DND-41 (cell line): ENCODE measurements around the gene GGCT.

ENCODE experiments used
- ATAC-seq: fragments of 200-7000 bp; cut with Tn5 transposase; 3 replicates; pipeline ENCODE4 v1.9.1; 2021; ENCODE audit warnings: low read depth; ENCODE audit not compliant: insufficient read depth
- DNase-seq: peaks from one replicate; pipeline ENCODE4 v3.0.0-alpha.2; 2020
- H2AFZ ChIP-seq: 2 replicates; pipeline ENCODE4 v1.6.0; 2012; ENCODE audit warnings: low read depth, low read length
- H3K27ac ChIP-seq: 2 replicates; pipeline ENCODE4 v1.5.1; 2012; ENCODE audit warnings: low read length, inconsistent platforms
- H3K27me3 ChIP-seq: fragments of 200-600 bp; sonication (generic); 2 replicates; pipeline ENCODE4 v1.6.0; 2012; ENCODE audit warnings: low read length, mild to moderate bottlenecking, inconsistent platforms; ENCODE audit not compliant: insufficient read depth, poor library complexity
- H3K36me3 ChIP-seq: 2 replicates; pipeline ENCODE4 v1.5.1; 2012; ENCODE audit warnings: low read length, inconsistent platforms; ENCODE audit not compliant: insufficient read depth
- H3K4me1 ChIP-seq: 2 replicates; pipeline ENCODE4 v1.5.1; 2012; ENCODE audit warnings: mild to moderate bottlenecking, low read length; ENCODE audit not compliant: insufficient read depth
- H3K4me2 ChIP-seq: 2 replicates; pipeline ENCODE4 v1.6.0; 2012; ENCODE audit warnings: mild to moderate bottlenecking, moderate library complexity, low read length, inconsistent platforms; ENCODE audit not compliant: insufficient read depth
- H3K4me3 ChIP-seq, 2 experiments: fragments of 200-600 bp in 1 of 2; shearing (Covaris generic) in 1 of 2; 2 replicates each; pipeline ENCODE4 v1.5.1; 2012 to 2016; ENCODE audit warnings: inconsistent platforms in 2 of 2, low read length in 2 of 2, mild to moderate bottlenecking in 2 of 2, low read depth in 1 of 2, moderate library complexity in 1 of 2
- H3K79me2 ChIP-seq: 2 replicates; pipeline ENCODE4 v1.6.0; 2012; ENCODE audit warnings: low read length, inconsistent platforms; ENCODE audit not compliant: insufficient read depth
- H3K9ac ChIP-seq: 2 replicates; pipeline ENCODE4 v1.6.0; 2012; ENCODE audit warnings: low read depth, mild to moderate bottlenecking, inconsistent platforms, low read length, moderate library complexity
- H3K9me3 ChIP-seq: 2 replicates; pipeline ENCODE4 v1.5.1; 2012; ENCODE audit warnings: low read length, moderate library complexity, mild to moderate bottlenecking, inconsistent platforms; ENCODE audit not compliant: insufficient read depth, severe bottlenecking
- H4K20me1 ChIP-seq: 2 replicates; pipeline ENCODE4 v1.6.0; 2012; ENCODE audit warnings: low read length; ENCODE audit not compliant: insufficient read depth
- CTCF ChIP-seq: IDR thresholded peaks from 2 replicates; pipeline ENCODE4 v1.5.1; 2012; ENCODE audit warnings: borderline replicate concordance, low read length, moderate library complexity, mild to moderate bottlenecking; ENCODE audit not compliant: poor library complexity, severe bottlenecking; ENCODE audit errors: extremely low read depth
- EZH2 ChIP-seq: IDR thresholded peaks from 3 replicates; pipeline ENCODE4 v1.6.1; 2012; ENCODE audit warnings: borderline replicate concordance, low read depth, mild to moderate bottlenecking, moderate library complexity, low read length, inconsistent platforms; ENCODE audit not compliant: severe bottlenecking

The GGCT gene

GRCh38 chr7:30451539-30452279, 52.9 kb downstream of the GGCT start:
- H3K27ac ChIP-seq, result no peak overlapping the region
- H3K79me2 ChIP-seq, result no peaks in the 10 kb centered on the region
- no peak overlapping the region for H3K4me3 ChIP-seq
- no peak overlapping the region for H2AFZ ChIP-seq
- H3K4me2 ChIP-seq, result no peak overlapping the region
- ATAC-seq (no peak), DNase-seq (no peak)
- H4K20me1 ChIP-seq, result peaks cover 4% of the 10 kb centered on the region
- no peak overlapping the region for H3K9ac ChIP-seq
- H3K27me3 ChIP-seq, result no peaks in the 10 kb centered on the region
- H3K9me3 ChIP-seq, result no peaks in the 10 kb centered on the region
- no peaks in the 10 kb centered on the region for H3K4me1 ChIP-seq
- peaks cover 92% of the 10 kb centered on the region for H3K36me3 ChIP-seq
- TF ChIP-seq EZH2, result no peak
- TF ChIP-seq CTCF, result no peak

- Histone ChIP-seq H3K9ac (no peak overlapping the region), H3K4me3 (no peak overlapping the region), H3K27me3 (no peaks in the 10 kb centered on the region), H3K9me3 (no peaks in the 10 kb centered on the region), H3K36me3 (peaks cover 92% of the 10 kb centered on the region), H3K79me2 (no peaks in the 10 kb centered on the region), H3K4me1 (no peaks in the 10 kb centered on the region), H3K4me2 (no peak overlapping the region), H3K27ac (no peak overlapping the region), H4K20me1 (peaks cover 4% of the 10 kb centered on the region), H2AFZ (no peak overlapping the region)
- no peak for TF ChIP-seq CTCF
- TF ChIP-seq EZH2, result no peak
- ATAC-seq (no peak), DNase-seq (no peak)
Measured at GRCh38 chr7:30450983-30451497, 53.6 kb downstream of the GGCT start.

GRCh38 chr7:30450240-30450982, 54.2 kb downstream of the GGCT start:
- ATAC-seq, result no peak
- no peak for DNase-seq
- H4K20me1 ChIP-seq, result peaks cover 4% of the 10 kb centered on the region
- H3K9me3 ChIP-seq, result no peaks in the 10 kb centered on the region
- H3K4me2 ChIP-seq, result no peak overlapping the region
- no peaks in the 10 kb centered on the region for H3K27me3 ChIP-seq
- no peak for TF ChIP-seq EZH2
- no peak for TF ChIP-seq CTCF
- H3K79me2 ChIP-seq, result no peaks in the 10 kb centered on the region
- no peak overlapping the region for H2AFZ ChIP-seq
- peaks cover 92% of the 10 kb centered on the region for H3K36me3 ChIP-seq
- H3K27ac ChIP-seq, result no peak overlapping the region
- no peak overlapping the region for H3K9ac ChIP-seq
- H3K4me1 ChIP-seq, result no peaks in the 10 kb centered on the region
- H3K4me3 ChIP-seq, result no peak overlapping the region
